Fibroblast of skin of left biceps (primary cell): Measurements from ENCODE around the gene CD8B.
"Not testable (repeated sequence)": the region's sequence is repeated elsewhere in the genome, so short reads cannot be mapped to it uniquely, and the experiment has no call there.

Source experiments
- DNase-seq, 2 experiments: peaks; one replicate each; pipeline ENCODE4 v3.0.0-alpha.2; 2013; ENCODE audit warnings: low read depth in 2 of 2

The CD8B gene

GRCh38 chr2:86861628-86862379 lies at the start of gene CD8B:
TSS of gene CD8B (minus strand) at chr2:86861886. CDS start at chr2:86861865, 21 bp downstream.
- DNase-seq: not testable (repeated sequence)

GRCh38 chr2:86905868-86906267 lies 44.2 kb upstream of the CD8B start:
- DNase-seq: not testable (repeated sequence)

- not testable (repeated sequence) for DNase-seq
These were observed 39.0 kb upstream of the CD8B start for GRCh38 chr2:86900687-86901086.

- DNase-seq: not testable (repeated sequence)
These were observed 24.3 kb upstream of the CD8B start for GRCh38 chr2:86886026-86886425.

GRCh38 chr2:86882865-86883264 lies 21.2 kb upstream of the CD8B start:
- DNase-seq: not testable (repeated sequence)

GRCh38 chr2:86882118-86882665 lies 20.5 kb upstream of the CD8B start:
- DNase-seq: not testable (repeated sequence)

- not testable (repeated sequence) for DNase-seq
These were observed 17.3 kb upstream of the CD8B start for GRCh38 chr2:86878986-86879385.

- not testable (repeated sequence) for DNase-seq
These were observed 9.3 kb upstream of the CD8B start for GRCh38 chr2:86870941-86871340.

- DNase-seq: not testable (repeated sequence)
These were observed 7.3 kb upstream of the CD8B start for GRCh38 chr2:86868895-86869468.

- not testable (repeated sequence) for DNase-seq
These were observed 656 bp upstream of the CD8B start for GRCh38 chr2:86862380-86862703.

- DNase-seq: not testable (repeated sequence)
These were observed 511 bp downstream of the CD8B start for GRCh38 chr2:86861175-86861574.

GRCh38 chr2:86860573-86860972 lies 1.1 kb downstream of the CD8B start:
- not testable (repeated sequence) for DNase-seq

- DNase-seq: not testable (repeated sequence)
These were observed 4.0 kb downstream of the CD8B start for GRCh38 chr2:86857688-86858087.

GRCh38 chr2:86856498-86856897 lies 5.2 kb downstream of the CD8B start:
- DNase-seq: not testable (repeated sequence)

- peak; percentile 39 to 41 for DNase-seq
These were observed 5.7 kb downstream of the CD8B start for GRCh38 chr2:86855981-86856380.

- DNase-seq: not testable (repeated sequence)
These were observed 10.1 kb downstream of the CD8B start for GRCh38 chr2:86851581-86851980.

GRCh38 chr2:86842607-86843234 lies 19.0 kb downstream of the CD8B start:
- DNase-seq: not testable (repeated sequence)

- DNase-seq: not testable (repeated sequence)
These were observed 20.4 kb downstream of the CD8B start for GRCh38 chr2:86841330-86841729.

GRCh38 chr2:86839871-86840548 lies 21.7 kb downstream of the CD8B start:
- DNase-seq: not testable (repeated sequence)

- not testable (repeated sequence) for DNase-seq
These were observed 22.2 kb downstream of the CD8B start for GRCh38 chr2:86839455-86839854.

GRCh38 chr2:86837714-86838113 lies 24.0 kb downstream of the CD8B start:
- not testable (repeated sequence) for DNase-seq
